GM12865 (cell line): ENCODE data around the gene ZBTB20.

Experiments
- DNase-seq: peaks from one replicate; pipeline ENCODE4 v3.0.0; 2010; ENCODE audit warnings: low read depth
- H3K4me3 ChIP-seq: 2 replicates; pipeline ENCODE4 v1.5.1; 2011; ENCODE audit warnings: mild to moderate bottlenecking, low read depth, low read length, control low read depth
- TF ChIP-seq, protein P1 (sequence below): IDR thresholded peaks from 2 replicates; pipeline ENCODE4 v1.5.1; 2011; ENCODE audit warnings: low read length, control low read depth, low read depth, inconsistent platforms; ENCODE audit not compliant: insufficient read depth; ENCODE audit errors: missing control alignments

Gene ZBTB20

DNA sequence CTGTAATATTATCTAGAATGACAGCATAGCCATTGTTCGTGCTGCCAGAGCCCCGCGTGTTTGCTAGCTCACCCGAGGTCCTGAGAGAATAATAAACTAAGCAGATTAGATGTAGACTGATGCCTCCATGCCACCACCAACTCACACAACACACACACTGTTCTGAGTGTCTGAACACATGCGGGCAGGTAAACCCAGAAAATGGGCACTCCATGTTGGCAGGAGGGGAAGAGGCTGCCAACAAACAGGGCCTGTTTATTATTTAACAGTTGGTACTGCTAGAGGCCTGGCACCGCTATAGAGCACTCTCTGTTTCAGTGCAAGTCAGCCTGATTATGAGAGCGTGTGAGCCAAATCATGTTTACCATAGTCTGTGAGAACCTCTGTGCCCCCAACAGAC lies 299.0 kb downstream of the ZBTB20 start:
- TF ChIP-seq, protein P1, sequence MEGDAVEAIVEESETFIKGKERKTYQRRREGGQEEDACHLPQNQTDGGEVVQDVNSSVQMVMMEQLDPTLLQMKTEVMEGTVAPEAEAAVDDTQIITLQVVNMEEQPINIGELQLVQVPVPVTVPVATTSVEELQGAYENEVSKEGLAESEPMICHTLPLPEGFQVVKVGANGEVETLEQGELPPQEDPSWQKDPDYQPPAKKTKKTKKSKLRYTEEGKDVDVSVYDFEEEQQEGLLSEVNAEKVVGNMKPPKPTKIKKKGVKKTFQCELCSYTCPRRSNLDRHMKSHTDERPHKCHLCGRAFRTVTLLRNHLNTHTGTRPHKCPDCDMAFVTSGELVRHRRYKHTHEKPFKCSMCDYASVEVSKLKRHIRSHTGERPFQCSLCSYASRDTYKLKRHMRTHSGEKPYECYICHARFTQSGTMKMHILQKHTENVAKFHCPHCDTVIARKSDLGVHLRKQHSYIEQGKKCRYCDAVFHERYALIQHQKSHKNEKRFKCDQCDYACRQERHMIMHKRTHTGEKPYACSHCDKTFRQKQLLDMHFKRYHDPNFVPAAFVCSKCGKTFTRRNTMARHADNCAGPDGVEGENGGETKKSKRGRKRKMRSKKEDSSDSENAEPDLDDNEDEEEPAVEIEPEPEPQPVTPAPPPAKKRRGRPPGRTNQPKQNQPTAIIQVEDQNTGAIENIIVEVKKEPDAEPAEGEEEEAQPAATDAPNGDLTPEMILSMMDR: no peak
- no peak for DNase-seq
- no peak overlapping the region for H3K4me3 ChIP-seq

DNA sequence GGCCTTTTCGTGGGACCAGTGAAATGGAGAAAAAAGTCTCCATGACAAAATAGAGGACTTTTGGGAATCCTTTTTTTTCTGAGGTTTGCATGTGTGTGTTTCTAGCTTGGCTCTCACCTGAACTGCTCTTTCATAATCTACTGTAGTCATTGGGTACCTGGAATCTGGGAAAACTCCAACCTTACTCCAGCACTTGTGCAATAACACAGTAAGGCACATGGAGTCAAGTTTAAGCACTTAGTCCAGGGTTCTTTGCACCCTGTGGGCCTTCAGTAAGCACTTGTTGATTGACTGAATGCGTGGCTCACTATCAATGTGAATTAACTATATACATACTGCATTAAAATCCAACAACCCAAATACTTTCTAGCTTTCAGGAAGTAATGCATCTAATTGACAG lies 299.5 kb downstream of the ZBTB20 start:
- TF ChIP-seq, protein P1: no peak
- no peak overlapping the region for H3K4me3 ChIP-seq
- DNase-seq: no peak

DNA sequence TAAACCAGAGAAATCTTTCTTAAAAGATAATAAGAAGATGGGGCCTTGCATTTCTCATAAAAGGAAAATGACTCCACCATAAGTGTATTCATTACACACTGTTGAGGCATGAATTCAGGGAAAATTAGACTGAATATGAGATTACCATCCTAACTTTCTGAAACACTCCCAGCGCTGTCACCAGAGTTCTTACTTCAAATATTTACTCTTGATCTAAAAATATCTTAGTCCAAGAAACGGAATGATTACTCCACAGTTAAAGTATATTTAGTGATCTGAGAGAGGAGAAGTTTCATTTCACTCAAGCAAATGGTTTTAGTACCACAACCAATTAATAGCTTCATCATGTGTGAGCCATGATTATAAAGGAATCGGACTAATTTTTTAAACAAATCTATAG lies 300.3 kb downstream of the ZBTB20 start:
- no peak for DNase-seq
- no peak overlapping the region for H3K4me3 ChIP-seq
- TF ChIP-seq, protein P1: no peak

DNA sequence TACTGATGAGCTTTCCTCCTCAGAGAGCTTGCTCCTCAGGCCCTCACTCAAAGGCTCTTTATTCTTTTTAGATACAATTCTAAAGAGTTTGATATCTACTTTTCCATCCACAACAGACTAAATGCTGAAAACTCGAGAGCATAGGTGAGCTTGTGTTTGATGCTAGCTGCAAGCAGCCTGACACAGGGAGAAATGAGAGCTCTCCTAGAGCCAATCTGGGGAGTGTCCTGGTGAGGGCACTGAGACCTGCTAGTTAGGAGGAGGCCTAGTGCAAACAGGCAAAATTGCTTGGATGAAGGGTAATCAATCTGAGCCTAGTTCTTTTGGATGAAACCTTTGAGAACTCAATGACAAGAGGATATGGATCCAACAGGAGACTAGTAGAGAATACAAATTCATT lies 300.8 kb downstream of the ZBTB20 start:
- no peak overlapping the region for H3K4me3 ChIP-seq
- DNase-seq: no peak
- TF ChIP-seq, protein P1: no peak

DNA sequence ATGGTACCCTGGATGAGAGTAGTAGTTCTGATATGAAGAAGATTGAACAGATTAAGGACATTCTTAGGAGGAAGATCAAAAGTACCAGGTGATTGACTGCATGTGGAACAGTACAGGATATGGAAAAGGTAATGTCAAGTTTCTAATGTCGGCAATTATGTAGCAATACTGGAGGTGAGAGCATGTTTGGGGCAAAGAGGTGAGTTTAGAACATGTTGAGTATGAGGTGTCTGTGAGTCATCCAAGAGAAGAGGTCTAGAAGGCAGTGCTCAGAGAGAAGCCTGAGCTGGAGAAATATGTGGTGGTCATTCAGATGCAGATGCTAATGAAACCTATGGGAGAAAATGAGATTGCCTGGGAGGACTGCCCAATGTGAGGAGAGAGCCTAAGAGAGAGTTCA lies 305.6 kb downstream of the ZBTB20 start:
- DNase-seq: no peak
- no peak overlapping the region for H3K4me3 ChIP-seq
- TF ChIP-seq, protein P1: no peak

DNA sequence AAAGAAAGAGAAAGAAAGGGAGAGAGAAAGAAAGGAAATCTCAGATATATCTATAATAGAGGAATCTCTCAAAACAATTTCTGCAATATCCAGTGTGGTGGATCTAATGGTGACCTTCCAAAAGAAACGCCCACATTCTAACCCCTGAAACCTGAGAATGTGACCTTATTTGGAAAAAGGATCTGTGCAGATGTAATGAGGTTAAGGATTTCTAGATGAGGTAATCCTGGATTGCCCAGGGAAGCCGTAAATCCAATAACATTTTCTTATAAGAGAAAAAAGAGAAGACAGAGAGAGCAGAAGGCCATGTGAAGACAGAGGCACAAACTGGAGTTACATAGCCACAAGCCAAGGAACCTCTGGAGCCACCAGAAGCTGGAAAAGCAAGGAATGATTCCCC lies 307.6 kb downstream of the ZBTB20 start:
- DNase-seq: no peak
- TF ChIP-seq, protein P1: no peak
- H3K4me3 ChIP-seq: no peak overlapping the region

DNA sequence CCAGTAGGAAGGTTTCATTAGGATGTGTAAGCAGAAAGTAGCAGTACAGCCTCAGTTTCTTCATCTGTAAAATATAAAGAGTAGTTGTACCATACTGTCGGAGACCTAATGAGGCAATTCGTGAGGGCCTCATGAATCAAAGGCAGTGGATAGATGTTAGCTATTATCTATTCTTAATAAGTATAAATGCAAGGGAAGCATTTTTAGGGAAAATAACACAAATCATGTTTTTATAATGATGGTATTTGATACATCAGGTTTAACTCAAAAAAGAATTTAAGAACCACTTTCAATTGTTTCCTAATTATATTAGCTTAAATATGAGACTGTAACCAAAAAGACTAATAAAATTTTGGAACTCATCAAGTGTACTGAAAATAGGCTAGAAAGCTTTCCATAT lies 309.1 kb downstream of the ZBTB20 start:
- TF ChIP-seq, protein P1: no peak
- no peak overlapping the region for H3K4me3 ChIP-seq
- no peak for DNase-seq
